HepG2 (cell line): Measurements from ENCODE around the gene TTC28. TPM values are rescaled to one million over a fixed set of nuclear protein-coding genes. Genes with fewer than 3 reads are reported as not detected.

Experiments used
- ATAC-seq: fragments of 200-7000 bp; cut with Tn5 transposase; 3 replicates; pipeline ENCODE4 v1.9.1; 2020; ENCODE audit warnings: mild to moderate bottlenecking, moderate library complexity
- BruUV-seq: library from RNA; stranded (reverse); fragments of 400-500 nt; replicated peaks from 2 replicates; lab custom pipeline; 2021; lab: Mats Ljungman, UMichigan
- CTCF ChIA-PET: fragments of 300-600 bp; formaldehyde crosslinking; extraction: SDS; loops from one replicate; lab custom pipeline; 2021; ENCODE audit warnings: low total read pairs, inconsistent platforms, low intra/inter-chr PET ratio; lab: Yijun Ruan, JAX
- POLR2A ChIA-PET: fragments of 350-600 bp; sonication (Branson Sonifier 250); formaldehyde crosslinking; loops from one replicate; lab custom pipeline; 2020; ENCODE audit warnings: antibody characterized with exemption, inconsistent platforms; lab: Yijun Ruan, JAX
- DNase-seq: peaks from one replicate; pipeline ENCODE4 v3.0.0-alpha.2; 2015; ENCODE audit warnings: low spot score
- FAIRE-seq: peaks from 3 replicates; lab custom pipeline; 2011; peaks lifted over from hg19 to GRCh38; lab: Jason Lieb, UNC
- H2AFZ ChIP-seq: one replicate; pipeline ENCODE4 v1.6.1; 2011; ENCODE audit warnings: low read length, inconsistent platforms
- H3K27ac ChIP-seq: fragments of 300-600 bp; 3 replicates; pipeline ENCODE4 v1.8.0; 2011; ENCODE audit warnings: mixed run types, mild to moderate bottlenecking, mixed read lengths, low read length, inconsistent platforms; ENCODE audit not compliant: insufficient read depth; ENCODE audit errors: extremely low read length
- H3K27me3 ChIP-seq, 2 experiments: fragments of 200-600 bp in 1 of 2; 2 replicates in 1 of 2; 3 replicates in 1 of 2; pipeline versions ENCODE4 v1.6.0 to v1.8.0; 2011; ENCODE audit warnings: low read length in 2 of 2, mild to moderate bottlenecking in 2 of 2, moderate library complexity in 2 of 2, inconsistent platforms in 1 of 2; ENCODE audit not compliant: insufficient read depth in 2 of 2, control insufficient read depth in 1 of 2
- H3K36me3 ChIP-seq, 2 experiments: fragments of 200-600 bp in 1 of 2; replicated peaks in 1 of 2; 2 replicates in 1 of 2; 3 replicates in 1 of 2; pipeline versions ENCODE4 v1.5.1 to v1.8.0; 2011; ENCODE audit warnings: low read length in 2 of 2, inconsistent platforms in 1 of 2; ENCODE audit not compliant: insufficient read depth in 2 of 2, control insufficient read depth in 1 of 2
- H3K4me1 ChIP-seq: 2 replicates; pipeline ENCODE4 v1.5.1; 2012; ENCODE audit warnings: low read length, inconsistent platforms; ENCODE audit not compliant: insufficient read depth
- H3K4me2 ChIP-seq: 2 replicates; pipeline ENCODE4 v1.6.0; 2011; ENCODE audit warnings: low read depth, low read length, inconsistent platforms
- H3K4me3 ChIP-seq, 3 experiments: fragments of 200-600 bp in 1 of 3; sonication (generic), shearing (Covaris generic) in 1 of 3; replicated peaks in 1 of 3; 2 replicates each; pipeline ENCODE4 v1.5.1; 2011 to 2016; ENCODE audit warnings: low read length in 3 of 3, inconsistent platforms in 2 of 3, low read depth in 2 of 3, mild to moderate bottlenecking in 2 of 3, control low read depth in 1 of 3, mixed read lengths in 1 of 3; ENCODE audit not compliant: insufficient read depth in 1 of 3
- H3K79me2 ChIP-seq: one replicate; pipeline ENCODE4 v1.6.1; 2011; ENCODE audit warnings: low read length, inconsistent platforms; ENCODE audit not compliant: insufficient read depth
- H3K9ac ChIP-seq: 2 replicates; pipeline ENCODE4 v1.6.0; 2011; ENCODE audit warnings: mild to moderate bottlenecking, low read depth, low read length, inconsistent platforms; ENCODE audit not compliant: insufficient read depth
- H3K9me3 ChIP-seq: 2 replicates; pipeline ENCODE4 v1.5.1; 2012; ENCODE audit warnings: mild to moderate bottlenecking, low read length
- H4K20me1 ChIP-seq: 2 replicates; pipeline ENCODE4 v1.6.0; 2011; ENCODE audit warnings: inconsistent platforms, mild to moderate bottlenecking, low read length, moderate library complexity; ENCODE audit not compliant: insufficient read depth
- FIP1L1 ChIP-seq: fragments of 200-400 bp; formaldehyde crosslinking; IDR thresholded peaks from 2 replicates; pipeline ENCODE4 v1.6.1; 2018; ENCODE audit warnings: low read depth, mild to moderate bottlenecking, low read length, moderate library complexity, borderline replicate concordance; ENCODE audit not compliant: insufficient read depth
- GATA4 ChIP-seq: sonication (generic); IDR thresholded peaks from 2 replicates; pipeline ENCODE4 v1.6.1; 2016; ENCODE audit warnings: antibody characterized with exemption, low read depth, borderline replicate concordance
- KLF9 ChIP-seq: IDR thresholded peaks from 2 replicates; pipeline ENCODE4 v1.6.1; 2016; ENCODE audit warnings: low read depth
- MATR3 ChIP-seq: sonication (generic); formaldehyde crosslinking; IDR thresholded peaks from 2 replicates; pipeline ENCODE4 v1.4.0; 2020; ENCODE audit warnings: missing genetic modification reagents
- NFYB ChIP-seq: sonication (generic); formaldehyde crosslinking; IDR thresholded peaks from 2 replicates; pipeline ENCODE4 v1.4.0; 2020; ENCODE audit warnings: missing genetic modification reagents
- RBFOX2 ChIP-seq: fragments of 200-400 bp; formaldehyde crosslinking; IDR thresholded peaks from 2 replicates; pipeline ENCODE4 v1.6.1; 2017; ENCODE audit warnings: low read depth, mild to moderate bottlenecking, low read length
- REPIN1 ChIP-seq: sonication (generic); formaldehyde crosslinking; IDR thresholded peaks from 2 replicates; pipeline ENCODE4 v1.8.0; 2022; ENCODE audit warnings: missing genetic modification reagents, low read depth, mild to moderate bottlenecking, borderline replicate concordance
- REST ChIP-seq, 2 experiments: IDR thresholded peaks; 2 replicates each; pipeline ENCODE4 v1.6.1; 2011 to 2012; ENCODE audit warnings: low read length in 2 of 2, borderline replicate concordance in 1 of 2, low read depth in 1 of 2, mild to moderate bottlenecking in 1 of 2, moderate library complexity in 1 of 2
- SETDB1 ChIP-seq: sonication (generic); formaldehyde crosslinking; IDR thresholded peaks from 2 replicates; pipeline ENCODE4 v1.5.1; 2020; ENCODE audit warnings: missing genetic modification reagents, mild to moderate bottlenecking, borderline replicate concordance
- SIX1 ChIP-seq: sonication (generic); formaldehyde crosslinking; IDR thresholded peaks from 2 replicates; pipeline ENCODE4 v1.4.0; 2020; ENCODE audit warnings: missing genetic modification reagents, borderline replicate concordance
- ZBTB25 ChIP-seq: IDR thresholded peaks from 2 replicates; pipeline ENCODE4 v1.6.1; 2018; ENCODE audit warnings: missing genetic modification reagents
- ZNF160 ChIP-seq: sonication (generic); formaldehyde crosslinking; IDR thresholded peaks from 2 replicates; pipeline ENCODE4 v1.8.0; 2022; ENCODE audit warnings: mild to moderate bottlenecking, inconsistent platforms, missing genetic modification reagents
- ZNF232 ChIP-seq: sonication (generic); formaldehyde crosslinking; IDR thresholded peaks from 2 replicates; pipeline ENCODE4 v1.4.0; 2020; ENCODE audit warnings: missing genetic modification reagents, borderline replicate concordance
- ZNF3 ChIP-seq: IDR thresholded peaks from 2 replicates; pipeline ENCODE4 v1.7.0; 2017; ENCODE audit warnings: inconsistent platforms
- ZNF383 ChIP-seq: sonication (generic); formaldehyde crosslinking; IDR thresholded peaks from 2 replicates; pipeline ENCODE4 v1.4.0; 2020; ENCODE audit warnings: missing genetic modification reagents, mild to moderate bottlenecking, borderline replicate concordance
- ZNF605 ChIP-seq: sonication (generic); formaldehyde crosslinking; IDR thresholded peaks from 2 replicates; pipeline ENCODE4 v1.8.0; 2022; ENCODE audit warnings: mild to moderate bottlenecking, missing genetic modification reagents
- ZNF629 ChIP-seq: sonication (generic); formaldehyde crosslinking; conservative IDR thresholded peaks from 2 replicates; pipeline ENCODE4 v1.5.0; 2020; ENCODE audit warnings: missing genetic modification reagents
- ZNF740 ChIP-seq: sonication (generic); formaldehyde crosslinking; IDR thresholded peaks from 2 replicates; pipeline ENCODE4 v1.4.0; 2020; ENCODE audit warnings: missing genetic modification reagents
- ZNF770 ChIP-seq: sonication (generic); formaldehyde crosslinking; IDR thresholded peaks from 2 replicates; pipeline ENCODE4 v1.5.0; 2020; ENCODE audit warnings: mild to moderate bottlenecking, missing genetic modification reagents
- WGBS: methylation state at CpG from one replicate; pipeline ENCODE4 v1.1.6; 2017; ENCODE audit warnings: low lambda C conversion rate; 5-methylcytosine and 5-hydroxymethylcytosine counted together
- in situ Hi-C: cut with HindIII; loops from 2 replicates; pipeline ENCODE4 v1.10.0; 2017; ENCODE audit warnings: low pct_unique_long_range_greater_than_20kb; ENCODE audit not compliant: extremely low pct_ligation_motif_present
- intact Hi-C: fragments of 100-400 bp; cut with micrococcal nuclease; formaldehyde crosslinking; loops from one replicate; pipeline ENCODE4 v1.10.0; 2022; ENCODE audit not compliant: unreplicated experiment
- polyA plus RNA-seq, 8 experiments: library from polyadenylated mRNA; depleted of rRNA in 3 of 8; stranded (reverse) in 7 of 8; unstranded in 1 of 8; fragments of >200 nt; fragmentation: Illumina TruSeq in 4 of 8; extraction: Trizol in 4 of 8; gene quantifications; 2 replicates each; pipeline versions ENCODE4 v1.2.1 to v1.2.3, GENCODE V29; 2011 to 2016; ENCODE audit warnings: low read depth in 4 of 8, missing spikeins in 1 of 8, mixed read lengths in 1 of 8; ENCODE audit not compliant: insufficient read depth in 1 of 8
- total RNA-seq, 5 experiments: library from RNA; depleted of rRNA; stranded (reverse); fragments of >200 nt; fragmentation: Illumina TruSeq; extraction: Trizol; gene quantifications; 2 replicates each; pipeline ENCODE4 v1.2.3, GENCODE V29; 2016; ENCODE audit warnings: low read depth in 1 of 5

TTC28 gene
- total and polyA plus RNA-seq, 2 of the 13 experiments (the other 11 are each of a cell fraction or from before 2014, with no cell fraction given): 4.2 to 13.1 TPM

- H3K9me3 ChIP-seq: no peaks in the 10 kb centered on the region
- no peaks in the 10 kb centered on the region for H3K27me3 ChIP-seq
- BruUV-seq: no TSS peak
- FAIRE-seq (no peak), DNase-seq (no peak), ATAC-seq (no peak)
- H4K20me1 ChIP-seq: no peaks in the 10 kb centered on the region
- H3K79me2 ChIP-seq: no peaks in the 10 kb centered on the region
- no peak overlapping the region for H3K9ac ChIP-seq
- no peaks in the 10 kb centered on the region for H3K36me3 ChIP-seq
- in situ Hi-C loops: no loop called here
- H3K4me1 ChIP-seq: no peaks in the 10 kb centered on the region
- H3K27ac ChIP-seq: no peak overlapping the region
- WGBS: 91% methylated on average over 2 of the region's 2 CpGs
- intact Hi-C loops: no loop called here
- no peak overlapping the region for H3K4me2 ChIP-seq
- ChIA-PET POLR2A (no interaction called here), CTCF (no interaction called here)
- TF ChIP-seq GATA4 (no peak), KLF9 (CRISPR knock-in tag) (no peak), ZNF605 (CRISPR knock-in tag) (no peak), RBFOX2 (no peak), ZNF232 (CRISPR knock-in tag) (no peak), ZNF740 (CRISPR knock-in tag) (no peak), ZNF160 (CRISPR knock-in tag) (no peak), REPIN1 (no peak), ZNF770 (CRISPR knock-in tag) (no peak), SIX1 (CRISPR knock-in tag) (no peak), ZNF3 (CRISPR knock-in tag) (no peak), REST (IDR thresholded peaks at IDR 0.05; ENCODE audit: borderline replicate concordance in 1 of 2, low read depth in 1 of 2, low read length in 2 of 2) (no peak), ZBTB25 (no peak), ZNF629 (CRISPR knock-in tag) (no peak), MATR3 (CRISPR knock-in tag) (no peak), NFYB (CRISPR knock-in tag) (no peak), ZNF383 (CRISPR knock-in tag) (no peak), FIP1L1 (no peak), SETDB1 (CRISPR knock-in tag) (no peak)
- no peak overlapping the region for H2AFZ ChIP-seq
- H3K4me3 ChIP-seq: no peak overlapping the region
Observed at GRCh38 chr22:28269277-28269676, 410.4 kb downstream of the TTC28 start.
